HG03039 (cell line): ENCODE measurements around the gene ACTN4.

Experiments used
- ATAC-seq: cut with Tn5 transposase; IDR thresholded peaks from one replicate; pipeline ENCODE4 v1.9.1; 2021; ENCODE audit warnings: mild to moderate bottlenecking, moderate library complexity; ENCODE audit not compliant: unreplicated experiment

The ACTN4 gene

GRCh38 chr19:38693380-38694223, 46.2 kb downstream of the ACTN4 start:
- no peak for ATAC-seq

- ATAC-seq, result no peak
These were observed 47.9 kb downstream of the ACTN4 start for GRCh38 chr19:38695317-38695683.

GRCh38 chr19:38695832-38696728, 48.6 kb downstream of the ACTN4 start:
- ATAC-seq, result no peak

- no peak for ATAC-seq
These were observed 49.2 kb downstream of the ACTN4 start for GRCh38 chr19:38696729-38697055.

- ATAC-seq, result no peak
These were observed 49.7 kb downstream of the ACTN4 start for GRCh38 chr19:38697197-38697596.

DNA sequence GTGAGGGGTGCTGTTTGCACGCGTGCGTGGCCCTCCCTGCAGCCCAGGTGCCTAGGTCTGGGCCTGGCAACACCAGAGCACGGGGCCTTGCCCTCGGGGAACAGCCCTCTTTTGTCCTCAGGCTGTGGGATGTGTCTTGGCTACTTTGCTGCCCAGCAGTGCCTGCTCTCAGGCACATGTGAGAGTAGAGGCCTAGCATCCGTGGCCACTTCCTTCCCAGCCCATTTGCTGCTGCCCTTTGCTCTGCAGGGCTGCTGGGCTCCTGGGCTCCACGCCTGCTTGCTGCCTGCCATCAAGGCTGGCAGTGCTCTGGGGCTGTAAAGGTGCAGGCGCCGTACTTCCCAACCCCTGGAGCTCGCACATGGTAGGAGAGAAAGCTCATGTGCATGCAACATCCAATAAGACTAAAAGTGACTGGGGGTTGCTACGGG, 50.2 kb downstream of the ACTN4 start:
- no peak for ATAC-seq

- ATAC-seq, result no peak
These were observed 51.0 kb downstream of the ACTN4 start for GRCh38 chr19:38698225-38699026.

DNA sequence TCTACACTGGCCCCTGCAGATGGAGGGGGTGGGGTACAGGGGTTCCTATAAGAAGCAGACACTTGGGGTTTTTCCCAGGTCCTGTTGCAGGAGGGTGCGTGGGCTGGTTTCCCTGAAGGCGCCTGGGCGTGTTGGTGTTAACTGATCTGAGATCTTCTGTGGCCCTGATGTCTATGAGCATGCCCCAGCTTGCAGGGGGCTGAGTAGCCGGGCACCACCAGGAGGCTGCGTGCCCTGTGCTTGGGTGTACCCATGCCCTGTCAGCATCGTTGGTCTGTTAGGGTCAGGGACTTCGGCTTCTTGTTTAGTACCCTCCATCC, 51.5 kb downstream of the ACTN4 start:
- no peak for ATAC-seq

GRCh38 chr19:38699647-38700349, 52.3 kb downstream of the ACTN4 start:
- ATAC-seq, result no peak

- no peak for ATAC-seq
These were observed 53.0 kb downstream of the ACTN4 start for GRCh38 chr19:38700350-38700901.

DNA sequence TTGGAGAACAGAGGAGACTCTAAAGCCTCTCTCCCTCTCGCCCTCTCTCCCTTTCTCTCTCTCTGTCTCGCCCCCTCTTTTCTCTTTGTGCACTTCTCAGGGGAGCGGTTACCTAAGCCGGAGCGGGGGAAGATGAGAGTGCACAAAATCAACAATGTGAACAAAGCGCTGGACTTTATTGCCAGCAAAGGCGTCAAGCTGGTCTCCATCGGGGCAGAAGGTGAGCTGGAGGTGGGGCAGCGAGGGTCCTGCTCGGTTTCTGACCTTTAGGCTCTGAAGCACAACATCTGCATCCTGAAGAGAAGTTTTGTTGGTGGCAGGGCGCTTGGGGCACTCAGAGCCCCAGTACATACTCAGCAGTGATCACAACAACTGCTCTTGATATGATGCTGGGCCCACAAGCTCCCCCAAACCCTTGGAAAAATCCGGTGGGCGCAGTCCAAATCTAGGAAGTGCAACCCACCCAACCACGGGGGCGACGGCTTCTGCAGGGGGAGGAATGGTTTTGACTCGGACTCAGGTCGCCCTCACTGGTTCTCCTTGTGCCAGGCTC, 53.5 kb downstream of the ACTN4 start:
- no peak for ATAC-seq

GRCh38 chr19:38701455-38702063, 54.1 kb downstream of the ACTN4 start:
- no peak for ATAC-seq

GRCh38 chr19:38702278-38702677, 54.8 kb downstream of the ACTN4 start:
- no peak for ATAC-seq

- ATAC-seq, result no peak
These were observed 56.1 kb downstream of the ACTN4 start for GRCh38 chr19:38703509-38703908.

DNA sequence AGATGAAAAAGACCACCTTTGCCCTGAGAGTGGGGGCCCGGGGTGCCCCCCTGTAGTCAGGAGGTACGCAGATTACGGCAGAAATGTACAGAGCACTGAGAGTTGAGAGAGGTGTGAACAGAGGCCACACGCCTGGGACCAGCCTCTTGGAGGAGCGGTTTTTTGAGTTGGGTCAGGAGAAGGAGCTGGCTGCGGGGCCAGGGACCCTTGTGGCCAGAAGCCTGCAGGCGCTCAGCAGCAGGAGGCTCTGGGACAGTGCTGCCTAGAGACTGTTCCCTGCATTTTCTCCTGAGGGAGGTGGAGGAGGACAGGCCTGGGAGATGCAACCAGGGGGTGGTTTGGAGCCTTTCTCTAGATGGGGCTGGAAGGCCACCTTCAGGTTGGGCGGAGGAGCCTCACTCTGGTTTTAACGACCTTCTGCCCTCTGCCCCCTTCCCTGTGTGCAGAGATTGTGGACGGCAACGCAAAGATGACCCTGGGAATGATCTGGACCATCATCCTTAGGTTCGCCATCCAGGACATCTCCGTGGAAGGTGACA, 57.1 kb downstream of the ACTN4 start:
- no peak for ATAC-seq

DNA sequence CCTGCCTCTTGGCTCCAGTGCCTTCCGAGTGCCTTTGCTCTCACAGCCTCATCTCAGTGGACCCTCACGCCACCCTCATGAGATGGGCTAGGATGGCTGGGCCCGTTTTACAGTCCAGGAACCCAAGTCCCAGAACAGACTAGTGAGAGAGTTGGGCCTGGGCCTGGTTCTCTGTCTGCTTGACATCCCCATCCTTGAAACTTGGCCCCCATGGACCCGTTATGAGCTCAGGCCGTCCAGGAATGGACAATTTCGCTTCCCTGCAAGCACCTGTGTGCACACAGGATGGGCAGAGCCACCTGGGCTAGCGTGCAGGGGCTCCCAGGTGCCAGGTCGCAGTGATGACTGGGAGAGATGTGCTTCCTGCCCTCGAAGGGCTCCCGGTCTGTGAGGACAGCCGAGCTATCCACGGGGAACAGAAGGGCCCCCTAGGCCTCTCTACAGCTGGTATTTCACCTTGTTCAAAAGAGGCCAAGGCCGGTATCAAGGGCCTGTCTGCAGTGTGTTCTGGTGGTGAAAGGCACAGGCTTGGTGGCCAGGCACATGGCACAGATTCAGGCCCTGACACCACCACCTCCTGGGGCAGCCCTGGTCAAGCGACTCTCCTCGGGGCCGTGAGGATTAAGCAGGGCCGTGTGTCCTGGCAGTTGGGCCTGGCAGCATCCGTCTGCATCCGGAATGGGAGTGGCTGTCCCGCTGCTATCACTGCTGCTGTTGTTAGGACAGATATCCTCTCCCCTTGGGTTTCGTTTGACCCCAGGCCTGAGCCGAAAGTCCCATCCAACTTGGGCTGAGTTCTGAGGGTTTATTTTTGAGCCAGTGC, 58.0 kb downstream of the ACTN4 start:
- no peak for ATAC-seq

- ATAC-seq, result no peak
These were observed 59.5 kb downstream of the ACTN4 start for GRCh38 chr19:38706792-38707511.

- no peak for ATAC-seq
These were observed 60.2 kb downstream of the ACTN4 start for GRCh38 chr19:38707512-38708114.
